Hepatocyte (in vitro differentiated cells): Measurements from ENCODE around the gene BMAL1. TPM values are rescaled to one million over a fixed set of nuclear protein-coding genes. Genes with fewer than 3 reads are reported as not detected.

ENCODE experiments used
- DNase-seq: peaks from one replicate; pipeline ENCODE4 v3.0.0-alpha.2; 2016; ENCODE audit warnings: low spot score
- H2AFZ ChIP-seq: fragments of 200-600 bp; sonication (generic); 2 replicates; pipeline ENCODE4 v1.6.0; 2016; ENCODE audit warnings: antibody characterized with exemption, mild to moderate bottlenecking
- H3K27ac ChIP-seq: fragments of 200-600 bp; sonication (generic); 2 replicates; pipeline ENCODE4 v1.5.1; 2016; ENCODE audit warnings: mild to moderate bottlenecking
- H3K27me3 ChIP-seq: fragments of 200-600 bp; sonication (generic); 2 replicates; pipeline ENCODE4 v1.6.1; 2016
- H3K36me3 ChIP-seq: fragments of 200-600 bp; sonication (generic); replicated peaks from 2 replicates; pipeline ENCODE4 v1.5.1; 2016; ENCODE audit warnings: low read depth; ENCODE audit not compliant: insufficient read depth
- H3K4me1 ChIP-seq: fragments of 200-600 bp; sonication (generic); 2 replicates; pipeline ENCODE4 v1.5.1; 2016; ENCODE audit warnings: mild to moderate bottlenecking, moderate library complexity; ENCODE audit not compliant: insufficient read depth
- H3K4me2 ChIP-seq: fragments of 200-600 bp; sonication (generic); 2 replicates; pipeline ENCODE4 v1.6.0; 2016
- H3K4me3 ChIP-seq: fragments of 200-600 bp; sonication (generic); 2 replicates; pipeline ENCODE4 v1.5.1; 2016; ENCODE audit warnings: mild to moderate bottlenecking
- H3K79me2 ChIP-seq: fragments of 200-600 bp; sonication (generic); 2 replicates; pipeline ENCODE4 v1.6.0; 2017; ENCODE audit warnings: mild to moderate bottlenecking
- H3K9me2 ChIP-seq: fragments of 200-600 bp; sonication (generic); replicated peaks from 2 replicates; pipeline ENCODE4 v1.6.0; 2017; ENCODE audit warnings: mild to moderate bottlenecking; ENCODE audit not compliant: insufficient read depth
- H3K9me3 ChIP-seq: fragments of 200-600 bp; sonication (generic); 2 replicates; pipeline ENCODE4 v1.5.1; 2016; ENCODE audit warnings: low read depth, mild to moderate bottlenecking
- H4K20me1 ChIP-seq: fragments of 200-600 bp; sonication (generic); 2 replicates; pipeline ENCODE4 v1.6.0; 2016; ENCODE audit warnings: mild to moderate bottlenecking; ENCODE audit not compliant: insufficient read depth, poor library complexity, severe bottlenecking
- CTCF ChIP-seq: fragments of 200-600 bp; sonication (generic); IDR thresholded peaks from 2 replicates; pipeline ENCODE4 v1.5.1; 2016; ENCODE audit warnings: antibody characterized with exemption, mild to moderate bottlenecking; ENCODE audit not compliant: poor library complexity
- EZH2 ChIP-seq: fragments of 200-600 bp; sonication (generic); IDR thresholded peaks from 2 replicates; pipeline ENCODE4 v1.6.1; 2016; ENCODE audit warnings: antibody characterized with exemption, mild to moderate bottlenecking, borderline replicate concordance
- EZH2phosphoT487 ChIP-seq: fragments of 200-600 bp; sonication (generic); IDR thresholded peaks from one replicate; pipeline ENCODE4 v1.6.1; 2018; ENCODE audit warnings: antibody characterized with exemption, mild to moderate bottlenecking, low read depth, moderate library complexity; ENCODE audit not compliant: unreplicated experiment, severe bottlenecking
- WGBS: methylation state at CpG from one replicate; pipeline ENCODE4 v1.1.6; 2016; ENCODE audit warnings: low lambda C conversion rate; ENCODE audit errors: missing lambda C conversion rate; 5-methylcytosine and 5-hydroxymethylcytosine counted together
- polyA plus RNA-seq: library from polyadenylated mRNA; unstranded; fragments of >200 nt; fragmentation: Nextera tagmentation; extraction: Ambion mirVana; gene quantifications from 2 replicates; pipeline ENCODE4 v1.2.1, GENCODE V29; 2016
- total RNA-seq: library from RNA; depleted of rRNA; stranded (reverse); fragments of >200 nt; gene quantifications from 2 replicates; pipeline ENCODE4 v1.2.3, GENCODE V29; 2014

Gene BMAL1
- total and polyA plus RNA-seq, 2 experiments from 2014 or later: 8.7 to 12.7 TPM

- H3K36me3 ChIP-seq: no peaks in the 10 kb centered on the region
- no peak for DNase-seq
- H2AFZ ChIP-seq: no peak overlapping the region
- TF ChIP-seq CTCF (no peak), EZH2 (no peak), EZH2phosphoT487 (no peak)
- H3K9me2 ChIP-seq: no peaks in the 10 kb centered on the region
- H3K27ac ChIP-seq: no peak overlapping the region
- H3K4me2 ChIP-seq: no peak overlapping the region
- no peak overlapping the region for H3K4me3 ChIP-seq
- no peaks in the 10 kb centered on the region for H3K4me1 ChIP-seq
- H3K9me3 ChIP-seq: no peaks in the 10 kb centered on the region
- no peaks in the 10 kb centered on the region for H4K20me1 ChIP-seq
- no peaks in the 10 kb centered on the region for H3K79me2 ChIP-seq
- H3K27me3 ChIP-seq: no peaks in the 10 kb centered on the region
- 90% methylated on average over 6 of the region's 6 CpGs for WGBS
These were observed 72.0 kb downstream of the BMAL1 start for GRCh38 chr11:13349581-13349980.

- H3K36me3 ChIP-seq: no peaks in the 10 kb centered on the region
These were observed 75.1 kb downstream of the BMAL1 start for GRCh38 chr11:13352711-13353110.

GRCh38 chr11:13354335-13354734 is 76.7 kb downstream of the BMAL1 start:
- no peaks in the 10 kb centered on the region for H3K36me3 ChIP-seq
- no peak for DNase-seq
- H4K20me1 ChIP-seq: no peaks in the 10 kb centered on the region
- no peaks in the 10 kb centered on the region for H3K79me2 ChIP-seq
- H3K9me3 ChIP-seq: no peaks in the 10 kb centered on the region
- no peaks in the 10 kb centered on the region for H3K9me2 ChIP-seq
- H3K4me3 ChIP-seq: no peak overlapping the region
- no peak overlapping the region for H3K27ac ChIP-seq
- H3K4me2 ChIP-seq: no peak overlapping the region
- 74% methylated on average over 6 of the region's 6 CpGs for WGBS
- peak; percentile 9 for TF ChIP-seq CTCF
- TF ChIP-seq EZH2phosphoT487: no peak
- H3K27me3 ChIP-seq: no peaks in the 10 kb centered on the region
- H2AFZ ChIP-seq: no peak overlapping the region
- H3K4me1 ChIP-seq: no peaks in the 10 kb centered on the region

More at GRCh38 chr11:13352711-13353110, 75.1 kb downstream of the BMAL1 start:
- Histone ChIP-seq H3K4me3 (no peak overlapping the region), H2AFZ (no peak overlapping the region), H3K4me1 (no peaks in the 10 kb centered on the region), H3K27ac (no peak overlapping the region), H3K4me2 (no peak overlapping the region), H4K20me1 (no peaks in the 10 kb centered on the region), H3K79me2 (no peaks in the 10 kb centered on the region), H3K9me2 (no peaks in the 10 kb centered on the region), H3K27me3 (no peaks in the 10 kb centered on the region), H3K9me3 (no peaks in the 10 kb centered on the region)
- WGBS: 84% methylated on average over 6 of the region's 6 CpGs
- TF ChIP-seq EZH2phosphoT487: no peak
- no peak for TF ChIP-seq EZH2
- TF ChIP-seq CTCF: no peak
- DNase-seq: no peak

GRCh38 chr11:13355191-13355590 is 77.6 kb downstream of the BMAL1 start:
- Histone ChIP-seq H4K20me1 (no peaks in the 10 kb centered on the region), H3K9me2 (no peaks in the 10 kb centered on the region), H3K27ac (no peak overlapping the region), H3K79me2 (no peaks in the 10 kb centered on the region), H3K4me1 (no peaks in the 10 kb centered on the region), H3K4me2 (no peak overlapping the region), H3K9me3 (no peaks in the 10 kb centered on the region), H3K36me3 (no peaks in the 10 kb centered on the region), H3K4me3 (no peak overlapping the region), H2AFZ (no peak overlapping the region), H3K27me3 (no peaks in the 10 kb centered on the region)
- TF ChIP-seq CTCF: no peak
- no peak for TF ChIP-seq EZH2phosphoT487
- no peak for TF ChIP-seq EZH2
- no peak for DNase-seq
- WGBS: 95% methylated on average over 4 of the region's 4 CpGs
